ENCODE measurements around the gene SCO2. TPM values are rescaled to one million over a fixed set of nuclear protein-coding genes. Genes with fewer than 3 reads are reported as not detected.
A peak's percentile ranks its signal among the peaks of the same experiment; 100 is the strongest.

The SCO2 gene
- total and polyA plus RNA-seq, 10 donors: 1.2 to 12.7 (median 5.5) TPM; not detected in 1

DNA sequence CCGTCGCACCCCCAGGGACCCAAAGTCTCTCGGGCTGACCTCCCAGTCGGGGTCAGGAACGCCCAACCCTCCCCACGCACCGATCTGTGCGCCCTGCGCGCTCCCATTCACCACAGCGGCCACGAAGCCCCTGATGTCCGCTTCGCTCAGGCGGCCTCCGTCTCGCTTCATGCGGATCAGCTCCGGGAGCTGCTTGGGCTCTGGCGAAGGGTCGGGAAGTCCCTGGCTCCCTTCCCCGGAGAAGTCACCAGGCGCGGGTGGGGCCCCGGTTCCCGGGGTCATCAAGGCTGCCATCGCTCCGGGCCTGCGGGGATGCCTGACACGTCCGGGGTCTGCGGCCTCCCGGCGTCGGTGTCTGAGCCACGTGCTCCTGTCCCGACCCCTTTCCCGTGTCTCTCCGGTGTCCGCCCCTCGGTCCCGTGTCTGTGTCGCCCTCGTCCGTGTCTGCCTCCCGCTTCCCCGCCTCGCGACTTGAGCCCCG lies 4.1 kb upstream of the SCO2 start:
- Histone ChIP-seq H3K4me3 (peak overlapping the region; percentile 50 to 97 (median 64)), H3K4me1 (peaks cover 23 to 96% (median 79%) of the 10 kb centered on the region in 6 donors), H3K9me3 (no peaks in the 10 kb centered on the region), H3K36me3 (peaks cover 0 to 18% (median 0%) of the 10 kb centered on the region in 6 donors), H3K27ac (peak overlapping the region; percentile 97 to 100 (median 99)), H3K27me3 (replicated peaks in 1 of 7) (no peaks in the 10 kb centered on the region)
- no peak for DNase-seq
- 13 to 56% (median 22%) methylated on average over 25 to 50 of the region's 50 CpGs for WGBS, 5 donors
- peak; percentile 2 to 78 (median 69) for TF ChIP-seq POLR2AphosphoS5 (IDR thresholded peaks at IDR 0.05)
- TF ChIP-seq, protein P1, sequence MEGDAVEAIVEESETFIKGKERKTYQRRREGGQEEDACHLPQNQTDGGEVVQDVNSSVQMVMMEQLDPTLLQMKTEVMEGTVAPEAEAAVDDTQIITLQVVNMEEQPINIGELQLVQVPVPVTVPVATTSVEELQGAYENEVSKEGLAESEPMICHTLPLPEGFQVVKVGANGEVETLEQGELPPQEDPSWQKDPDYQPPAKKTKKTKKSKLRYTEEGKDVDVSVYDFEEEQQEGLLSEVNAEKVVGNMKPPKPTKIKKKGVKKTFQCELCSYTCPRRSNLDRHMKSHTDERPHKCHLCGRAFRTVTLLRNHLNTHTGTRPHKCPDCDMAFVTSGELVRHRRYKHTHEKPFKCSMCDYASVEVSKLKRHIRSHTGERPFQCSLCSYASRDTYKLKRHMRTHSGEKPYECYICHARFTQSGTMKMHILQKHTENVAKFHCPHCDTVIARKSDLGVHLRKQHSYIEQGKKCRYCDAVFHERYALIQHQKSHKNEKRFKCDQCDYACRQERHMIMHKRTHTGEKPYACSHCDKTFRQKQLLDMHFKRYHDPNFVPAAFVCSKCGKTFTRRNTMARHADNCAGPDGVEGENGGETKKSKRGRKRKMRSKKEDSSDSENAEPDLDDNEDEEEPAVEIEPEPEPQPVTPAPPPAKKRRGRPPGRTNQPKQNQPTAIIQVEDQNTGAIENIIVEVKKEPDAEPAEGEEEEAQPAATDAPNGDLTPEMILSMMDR (IDR thresholded peaks at IDR 0.05 in 8 of 11, conservative IDR thresholded peaks at IDR 0.05 in 3 of 11): no peak
- no peak for TF ChIP-seq POLR2A (IDR thresholded peaks at IDR 0.05)
- intact Hi-C loops (cut with DNase I; ENCODE audit: low total_unique reads): no loop called here

DNA sequence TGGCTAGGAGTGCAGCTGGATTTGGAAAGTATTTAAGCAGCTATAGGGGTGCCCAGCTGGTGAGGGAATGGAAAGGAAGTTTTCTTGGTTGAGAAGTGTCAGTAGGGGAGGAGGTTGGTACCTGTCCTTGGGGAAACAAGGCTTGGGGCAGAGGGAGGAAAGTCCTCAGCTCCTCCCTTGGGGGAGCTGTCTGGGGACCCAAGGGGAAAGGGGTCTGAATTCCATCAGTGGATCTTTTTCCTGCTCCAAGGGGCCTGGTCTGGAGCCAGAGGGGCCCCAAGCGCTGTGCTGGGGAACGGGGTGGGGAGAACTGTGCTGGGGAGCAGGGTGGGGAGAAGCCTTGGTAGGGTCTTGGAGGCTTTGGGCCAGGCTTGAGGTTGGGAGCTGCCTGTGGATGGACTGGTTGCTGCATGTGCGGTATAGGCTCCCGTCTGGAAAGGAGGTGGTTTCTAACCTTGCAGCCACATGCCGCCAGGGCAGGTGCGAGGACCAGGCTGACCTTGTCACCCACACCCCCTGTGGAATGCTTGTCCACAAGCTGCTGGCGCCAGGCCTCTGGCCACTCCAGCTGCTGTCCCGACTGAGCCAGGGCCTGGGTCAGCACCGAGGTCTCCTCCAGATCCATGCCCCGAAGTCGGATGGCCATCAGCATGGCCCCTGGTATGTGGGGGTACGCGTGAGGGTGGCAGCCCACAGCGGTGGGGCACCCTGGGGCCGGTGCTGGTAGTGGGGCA lies 3.5 kb upstream of the SCO2 start:
- peaks cover 0 to 24% (median 2%) of the 10 kb centered on the region in 6 donors for H3K36me3 ChIP-seq
- H3K4me3 ChIP-seq: peak overlapping the region; percentile 50 to 97 (median 64)
- H3K27ac ChIP-seq: peak overlapping the region; percentile 97 to 100 (median 99)
- no peak for DNase-seq
- intact Hi-C loops (cut with DNase I; ENCODE audit: low total_unique reads): no loop called here
- no peaks in the 10 kb centered on the region for H3K9me3 ChIP-seq
- H3K27me3 ChIP-seq (replicated peaks in 1 of 7): no peaks in the 10 kb centered on the region
- peak in 2 of 3 donors; percentile 53 for TF ChIP-seq POLR2AphosphoS5 (IDR thresholded peaks at IDR 0.05)
- no peak for TF ChIP-seq POLR2A (IDR thresholded peaks at IDR 0.05)
- 64 to 78% (median 71%) methylated on average over 7 to 15 of the region's 15 CpGs for WGBS, 5 donors
- H3K4me1 ChIP-seq: peaks cover 29 to 96% (median 79%) of the 10 kb centered on the region in 6 donors

DNA sequence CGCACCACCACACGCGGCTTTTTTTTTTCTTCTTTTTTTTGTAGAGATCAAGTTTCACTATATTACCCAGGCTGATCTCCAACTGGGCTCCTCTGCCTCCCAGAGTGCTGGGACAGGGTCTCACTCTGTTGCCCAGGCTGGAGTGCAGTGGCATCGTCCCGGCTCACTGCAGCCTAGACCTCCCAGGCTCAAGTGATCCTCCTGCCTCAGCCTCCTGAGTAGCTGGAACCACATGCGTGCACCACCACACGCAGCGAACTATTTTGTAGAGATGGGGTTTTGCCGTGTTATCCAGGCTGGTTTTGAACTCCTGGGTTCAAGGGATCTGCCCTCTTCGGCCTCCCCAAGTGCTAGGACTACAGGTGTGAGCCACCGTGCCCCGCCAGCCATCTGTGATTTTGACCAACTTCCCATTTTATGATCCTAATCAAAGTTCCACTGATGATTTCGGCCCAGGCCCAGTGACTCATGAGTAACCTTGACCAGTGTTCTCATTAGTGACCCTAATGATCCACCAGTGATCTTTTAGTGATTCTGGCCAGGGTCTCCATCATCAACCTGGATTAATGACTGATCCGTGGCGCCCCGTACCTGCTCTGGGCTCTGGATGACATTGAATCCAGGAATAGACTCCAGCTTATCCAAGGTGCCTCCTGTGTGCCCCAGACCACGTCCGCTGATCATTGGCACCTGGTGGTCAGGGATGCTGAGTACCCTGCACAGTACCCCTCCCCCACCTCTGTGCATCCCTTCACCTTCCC lies 2.7 kb upstream of the SCO2 start:
- H3K4me3 ChIP-seq: peak overlapping the region in 7 of 8 donors; percentile 52 to 97 (median 80)
- no peaks in the 10 kb centered on the region for H3K9me3 ChIP-seq
- intact Hi-C loops (cut with DNase I; ENCODE audit: low total_unique reads): no loop called here
- peak in 2 of 3 donors; percentile 36 to 41 for TF ChIP-seq POLR2AphosphoS5 (IDR thresholded peaks at IDR 0.05)
- TF ChIP-seq, protein P1 (IDR thresholded peaks at IDR 0.05 in 8 of 11, conservative IDR thresholded peaks at IDR 0.05 in 3 of 11): no peak
- H3K4me1 ChIP-seq: peaks cover 30 to 96% (median 73%) of the 10 kb centered on the region in 6 donors
- WGBS, 5 donors: 84 to 90% (median 87%) methylated on average over 17 to 18 of the region's 18 CpGs
- H3K36me3 ChIP-seq: peaks cover 0 to 31% (median 10%) of the 10 kb centered on the region in 6 donors
- DNase-seq: no peak
- H3K27ac ChIP-seq: peak overlapping the region; percentile 97 to 100 (median 99)
- H3K27me3 ChIP-seq (replicated peaks in 1 of 7): no peaks in the 10 kb centered on the region

DNA sequence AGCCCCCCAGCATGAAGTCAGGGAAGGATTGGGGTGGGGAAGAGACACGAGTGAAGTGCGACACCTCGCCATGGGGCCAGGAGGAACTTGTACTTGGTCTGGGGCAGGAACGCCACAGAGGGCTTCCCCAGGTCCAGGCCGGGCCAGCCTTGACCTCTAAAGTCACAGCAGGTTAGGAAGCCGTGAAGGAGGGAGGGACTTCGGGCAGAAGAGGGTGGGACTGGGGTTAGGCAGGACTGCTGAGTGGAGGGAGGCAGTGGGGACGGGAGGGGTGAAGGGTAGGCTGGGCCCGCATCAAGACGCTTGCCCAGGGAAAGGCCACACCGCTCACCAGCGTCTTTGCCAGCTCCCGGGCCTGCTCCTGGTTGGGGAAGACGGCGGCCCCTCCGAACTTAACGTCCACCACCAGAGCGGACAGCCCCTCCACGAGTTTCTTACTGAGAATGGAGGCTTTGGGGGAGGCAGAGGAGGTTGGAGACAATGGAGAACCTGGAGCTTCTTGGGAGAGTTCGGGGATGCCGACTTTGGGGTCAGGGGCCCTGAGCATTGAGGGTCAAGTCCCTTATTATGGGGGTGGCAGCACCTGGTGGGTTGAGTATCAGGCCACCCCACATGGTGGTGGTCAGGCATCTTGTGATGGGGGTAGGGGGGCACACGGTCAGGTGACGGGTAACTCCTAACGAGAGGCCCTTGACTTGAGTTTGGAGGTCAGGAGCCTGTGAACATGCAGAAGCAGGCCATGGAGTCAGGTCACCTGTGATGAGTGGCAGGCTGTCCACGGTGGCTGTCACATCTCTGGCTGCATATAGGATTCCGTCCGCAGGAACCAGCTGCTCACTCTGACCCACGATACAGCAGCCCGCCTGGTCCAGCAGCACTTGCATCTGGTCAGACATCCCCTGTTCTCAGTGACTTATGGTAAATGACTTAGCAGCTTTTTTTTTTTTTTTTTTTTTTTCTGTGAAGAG lies 1.7 kb upstream of the SCO2 start:
- intact Hi-C loops (cut with DNase I; ENCODE audit: low total_unique reads): no loop called here
- H3K4me1 ChIP-seq: peaks cover 30 to 91% (median 64%) of the 10 kb centered on the region in 6 donors
- peak; percentile 91 for DNase-seq
- WGBS, 5 donors: 34 to 45% (median 36%) methylated on average over 28 to 29 of the region's 29 CpGs
- peak overlapping the region; percentile 81 to 100 (median 99) for H3K27ac ChIP-seq
- no peaks in the 10 kb centered on the region for H3K9me3 ChIP-seq
- no peaks in the 10 kb centered on the region for H3K27me3 ChIP-seq (replicated peaks in 1 of 7)
- peaks cover 0 to 41% (median 20%) of the 10 kb centered on the region in 6 donors for H3K36me3 ChIP-seq
- peak overlapping the region; percentile 39 to 97 (median 82) for H3K4me3 ChIP-seq
- TF ChIP-seq POLR2AphosphoS5 (IDR thresholded peaks at IDR 0.05): peak; percentile 69 to 87 (median 74)
- TF ChIP-seq POLR2A (IDR thresholded peaks at IDR 0.05): peak in 1 of 3 donors; percentile 11
- TF ChIP-seq, protein P1 (IDR thresholded peaks at IDR 0.05 in 8 of 11, conservative IDR thresholded peaks at IDR 0.05 in 3 of 11): no peak
